Esophagus (tissue), 2 donors: ENCODE results near the gene MRGPRE. TPM values are rescaled to one million over a fixed set of nuclear protein-coding genes. Genes with fewer than 3 reads are reported as not detected.

Experiments used
- H3K27ac ChIP-seq, 2 donors: one replicate each; pipeline ENCODE4 v1.5.1; 2013; ENCODE audit warnings: low read depth in 2 of 2, mild to moderate bottlenecking in 2 of 2, inconsistent platforms in 1 of 2, low read length in 1 of 2, moderate library complexity in 1 of 2
- H3K27me3 ChIP-seq, 2 donors: one replicate each; pipeline ENCODE4 v1.6.1; 2013; ENCODE audit warnings: low read length in 2 of 2, control low read depth in 1 of 2, mild to moderate bottlenecking in 1 of 2; ENCODE audit not compliant: insufficient read depth in 2 of 2, control insufficient read depth in 1 of 2
- H3K36me3 ChIP-seq, 2 donors: one replicate each; pipeline ENCODE4 v1.6.1; 2013; ENCODE audit warnings: low read length in 1 of 2; ENCODE audit not compliant: control insufficient read depth in 2 of 2, insufficient read depth in 2 of 2
- H3K4me1 ChIP-seq, 2 donors: one replicate each; pipeline ENCODE4 v1.6.1; 2013; ENCODE audit warnings: low read length in 1 of 2; ENCODE audit not compliant: control insufficient read depth in 2 of 2, insufficient read depth in 2 of 2
- H3K4me3 ChIP-seq, 2 donors: one replicate each; pipeline ENCODE4 v1.5.1; 2013; ENCODE audit warnings: low read length in 2 of 2, mild to moderate bottlenecking in 2 of 2, low read depth in 1 of 2, moderate library complexity in 1 of 2
- H3K9me3 ChIP-seq, 2 donors: one replicate each; pipeline ENCODE4 v1.6.1; 2013; ENCODE audit warnings: mild to moderate bottlenecking in 2 of 2, low read depth in 1 of 2, low read length in 1 of 2, moderate library complexity in 1 of 2; ENCODE audit not compliant: control insufficient read depth in 2 of 2, insufficient read depth in 1 of 2
- WGBS, 2 donors: extraction: QIAGEN DNeasy Blood & Tissue Kit; methylation state at CpG; one replicate each; pipeline ENCODE4 v1.1.7; 2013; 5-methylcytosine and 5-hydroxymethylcytosine counted together
- polyA plus RNA-seq, 2 donors: library from polyadenylated mRNA; stranded (reverse); fragments of 200-250 nt; gene quantifications; one replicate each; pipeline ENCODE4 v1.2.3, GENCODE V29; 2013
- donor health status: healthy with polysubstance abuse.
- donor health status: Bipolar disorder and iron deficiency.

Gene MRGPRE
- polyA plus RNA-seq, 2 donors: not detected

GRCh38 chr11:3227568-3228444, 4.4 kb downstream of the MRGPRE start:
- WGBS, 2 donors: 83 to 85% methylated on average over 46 of the region's 46 CpGs
- H3K4me1 ChIP-seq: no peaks in the 10 kb centered on the region
- no peaks in the 10 kb centered on the region for H3K9me3 ChIP-seq
- H3K4me3 ChIP-seq: no peak overlapping the region
- no peaks in the 10 kb centered on the region for H3K27me3 ChIP-seq
- no peak overlapping the region for H3K27ac ChIP-seq
- no peaks in the 10 kb centered on the region for H3K36me3 ChIP-seq

- H3K27ac ChIP-seq: no peak overlapping the region
- WGBS, 2 donors: 84 to 90% methylated on average over 18 of the region's 18 CpGs
- H3K9me3 ChIP-seq: no peaks in the 10 kb centered on the region
- no peak overlapping the region for H3K4me3 ChIP-seq
- no peaks in the 10 kb centered on the region for H3K27me3 ChIP-seq
- H3K36me3 ChIP-seq: no peaks in the 10 kb centered on the region
- H3K4me1 ChIP-seq: no peaks in the 10 kb centered on the region
Measured at GRCh38 chr11:3226846-3227567, 5.2 kb downstream of the MRGPRE start.

DNA sequence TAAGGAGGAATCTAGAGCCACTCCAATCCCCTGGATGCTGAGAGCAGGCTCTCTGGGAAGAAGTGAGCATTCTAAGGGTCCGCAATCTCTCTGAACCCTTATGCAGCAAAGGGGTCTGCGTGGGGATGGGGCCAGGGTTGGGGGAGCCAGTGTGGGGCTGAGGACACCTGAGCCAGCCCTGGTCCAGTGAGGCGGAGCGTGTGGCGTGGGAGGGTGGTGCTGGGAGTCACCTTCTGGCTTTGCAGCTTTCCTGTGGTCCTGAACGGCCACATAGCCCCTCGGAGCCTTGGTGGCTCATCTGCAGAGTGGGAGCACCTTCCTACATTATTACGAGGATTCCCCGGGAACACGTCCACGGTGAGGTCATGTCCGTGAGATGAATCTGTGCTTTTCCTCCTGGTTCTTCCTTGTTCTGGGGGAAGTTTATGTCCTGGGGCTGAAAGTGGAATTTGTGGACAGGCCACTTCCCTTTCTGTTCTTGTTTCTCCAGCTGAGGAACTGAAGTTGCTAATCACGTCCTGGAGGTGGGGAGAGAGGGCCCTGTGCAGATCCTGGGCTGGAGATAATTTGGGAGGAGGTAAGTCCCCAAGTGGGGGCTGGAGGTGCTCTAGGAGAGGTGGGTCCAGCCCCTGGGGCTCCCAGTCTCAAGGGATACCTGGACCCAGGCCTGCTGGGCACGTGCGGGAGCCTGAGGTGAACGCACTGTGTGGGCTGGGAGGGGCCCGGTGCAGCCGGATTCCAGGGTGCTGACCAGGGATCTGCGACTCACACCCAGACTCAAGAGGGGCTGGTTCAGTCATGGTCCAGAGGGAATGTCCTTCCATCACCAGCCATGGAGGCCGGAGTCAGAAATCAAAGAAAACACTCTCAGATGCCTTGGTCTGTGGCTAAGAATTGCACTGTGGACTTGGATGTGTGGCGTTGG, 6.1 kb downstream of the MRGPRE start:
- Histone ChIP-seq H3K4me1 (no peaks in the 10 kb centered on the region), H3K4me3 (no peak overlapping the region), H3K27ac (no peak overlapping the region), H3K9me3 (no peaks in the 10 kb centered on the region), H3K27me3 (no peaks in the 10 kb centered on the region), H3K36me3 (no peaks in the 10 kb centered on the region)
- WGBS, 2 donors: 80 to 81% methylated on average over 20 to 21 of the region's 21 CpGs

DNA sequence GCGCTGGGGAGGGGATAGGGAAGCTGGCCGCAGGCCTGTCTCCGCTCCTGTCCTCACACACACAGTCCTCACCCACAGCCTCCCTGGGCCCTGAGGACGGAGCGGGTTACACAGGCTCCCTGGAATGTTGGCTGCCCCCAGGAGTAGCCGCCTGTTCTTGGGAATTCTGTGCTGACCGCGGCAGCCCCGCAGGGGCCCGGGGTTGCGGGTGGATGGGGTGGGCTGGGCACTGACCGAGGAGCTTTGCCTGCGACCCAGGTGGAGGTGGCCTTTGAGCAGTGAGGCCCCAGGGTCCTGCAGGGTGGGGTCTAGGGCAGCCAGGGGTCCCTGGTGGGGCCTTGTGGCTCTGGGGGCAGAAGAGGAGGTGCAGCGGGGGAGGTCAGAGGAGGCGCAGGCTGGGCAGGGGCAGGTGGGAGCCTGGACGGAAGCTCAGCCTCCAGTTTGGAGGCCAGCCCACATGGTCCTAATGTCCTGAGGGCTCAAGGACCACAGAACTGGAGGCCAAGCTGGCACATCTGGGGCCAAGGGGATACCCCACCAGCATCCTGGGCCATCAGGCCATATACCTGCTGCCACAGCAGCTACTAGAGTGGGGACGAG, 7.0 kb downstream of the MRGPRE start:
- Histone ChIP-seq H3K9me3 (no peaks in the 10 kb centered on the region), H3K4me3 (no peak overlapping the region), H3K4me1 (no peaks in the 10 kb centered on the region), H3K36me3 (no peaks in the 10 kb centered on the region), H3K27me3 (no peaks in the 10 kb centered on the region), H3K27ac (no peak overlapping the region)
- 84% methylated on average over 17 of the region's 17 CpGs for WGBS, 2 donors

- Histone ChIP-seq H3K27me3 (no peaks in the 10 kb centered on the region), H3K27ac (no peak overlapping the region), H3K9me3 (no peaks in the 10 kb centered on the region), H3K4me1 (no peaks in the 10 kb centered on the region), H3K36me3 (no peaks in the 10 kb centered on the region), H3K4me3 (no peak overlapping the region)
- 75 to 77% methylated on average over 21 of the region's 21 CpGs for WGBS, 2 donors
Measured at GRCh38 chr11:3224401-3225057, 7.7 kb downstream of the MRGPRE start.

- WGBS, 2 donors: 57 to 62% methylated on average over 4 of the region's 4 CpGs
- Histone ChIP-seq H3K9me3 (no peaks in the 10 kb centered on the region), H3K4me3 (no peak overlapping the region), H3K27me3 (no peaks in the 10 kb centered on the region), H3K36me3 (no peaks in the 10 kb centered on the region), H3K27ac (no peak overlapping the region), H3K4me1 (no peaks in the 10 kb centered on the region)
Measured at GRCh38 chr11:3223932-3224381, 8.3 kb downstream of the MRGPRE start.

DNA sequence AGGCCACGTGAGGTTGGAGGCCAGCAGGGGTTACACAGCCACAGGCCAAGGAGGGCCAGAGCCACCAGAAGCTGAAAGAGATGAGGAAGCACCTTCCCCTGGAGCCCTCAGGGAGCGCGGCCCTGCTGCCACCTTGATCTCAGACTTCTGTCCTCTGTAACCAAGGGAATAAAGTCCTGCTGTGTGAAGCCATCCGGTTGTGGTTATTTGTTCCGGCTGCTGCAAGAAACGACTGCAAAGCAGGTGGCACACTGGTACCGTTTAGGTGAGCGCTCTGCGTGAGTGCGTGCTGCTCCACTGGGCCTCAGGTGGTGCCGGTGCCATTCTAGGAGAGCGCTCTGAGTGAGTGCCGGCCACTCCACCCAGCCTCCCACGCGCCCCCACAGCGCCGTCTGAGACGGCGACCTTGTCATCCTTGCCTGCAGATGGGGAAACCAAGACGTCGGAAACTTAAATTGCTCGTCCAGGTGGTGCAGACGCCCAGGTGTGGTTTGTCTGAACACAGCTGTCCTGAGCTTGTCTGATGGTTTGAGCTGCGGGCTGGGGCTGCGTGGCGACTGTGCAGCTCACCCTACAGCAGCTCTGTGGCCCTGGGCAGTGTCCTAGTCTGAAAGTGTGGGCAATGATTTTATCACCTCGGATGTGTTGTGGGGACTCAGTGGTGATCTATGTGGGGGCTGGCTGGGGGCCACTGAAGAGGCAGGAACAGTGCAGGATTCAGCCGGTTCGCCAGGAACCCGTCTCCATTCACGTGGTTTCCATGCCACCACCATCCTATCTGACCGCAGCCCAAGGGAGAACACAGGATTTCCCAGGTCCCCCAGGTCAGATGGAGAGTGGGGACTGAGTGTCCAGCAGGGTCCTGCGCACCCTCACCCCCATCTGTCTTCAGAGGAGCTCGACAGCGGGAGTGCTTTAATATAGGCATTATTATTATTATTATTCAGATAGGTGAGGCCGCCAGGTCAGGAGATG, 9.0 kb downstream of the MRGPRE start:
- H3K4me1 ChIP-seq: no peaks in the 10 kb centered on the region
- H3K36me3 ChIP-seq: no peaks in the 10 kb centered on the region
- H3K27ac ChIP-seq: no peak overlapping the region
- H3K4me3 ChIP-seq: no peak overlapping the region
- 79 to 80% methylated on average over 36 of the region's 36 CpGs for WGBS, 2 donors
- H3K9me3 ChIP-seq: no peaks in the 10 kb centered on the region
- no peaks in the 10 kb centered on the region for H3K27me3 ChIP-seq
